ENCODE results near the gene BICDL2. TPM values are rescaled to one million over a fixed set of nuclear protein-coding genes. Genes with fewer than 3 reads are reported as not detected.
"Not testable (repeated sequence)": the region's sequence is repeated elsewhere in the genome, so short reads cannot be mapped to it uniquely, and the experiment has no call there.

The BICDL2 gene
- total and polyA plus RNA-seq, 2 donors: 0.38 to 6.0 TPM

- H3K4me1 ChIP-seq (ENCODE audit: control insufficient read depth in 2 of 2, insufficient read depth in 2 of 2, low read length in 2 of 2): peaks cover 3 to 20% of the 10 kb centered on the region in 2 donors
- DNase-seq (ENCODE audit: low read depth in 6 of 9, low spot score in 9 of 9); H3K4me3 ChIP-seq (ENCODE audit: low read length in 2 of 2); H3K9me3 ChIP-seq (ENCODE audit: control insufficient read depth in 2 of 2, insufficient read depth in 1 of 2, low read length in 1 of 2): not testable (repeated sequence)
- peaks cover 8 to 18% of the 10 kb centered on the region in 2 donors for H3K36me3 ChIP-seq (ENCODE audit: control insufficient read depth in 2 of 2, insufficient read depth in 2 of 2, low read length in 1 of 2)
- H3K27ac ChIP-seq (ENCODE audit: low read depth in 1 of 2, low read length in 1 of 2): peak overlapping the region in 1 of 2 donors; percentile 43
- peaks cover 17 to 37% of the 10 kb centered on the region in 2 donors for H3K27me3 ChIP-seq (ENCODE audit: control insufficient read depth in 2 of 2, insufficient read depth in 1 of 2, low read length in 1 of 2)
- 75% methylated on average over 11 of the region's 12 CpGs for WGBS
Observed at GRCh38 chr16:3052571-3053329, 16.0 kb upstream of the BICDL2 start.

- Histone ChIP-seq H3K27ac (ENCODE audit: low read depth in 1 of 2, low read length in 1 of 2) (no peak overlapping the region), H3K4me3 (ENCODE audit: low read length in 2 of 2) (no peak overlapping the region)
Observed at GRCh38 chr16:3051494-3051893, 14.8 kb upstream of the BICDL2 start.

GRCh38 chr16:3051009-3051408 lies 14.3 kb upstream of the BICDL2 start:
- Histone ChIP-seq H3K36me3 (ENCODE audit: control insufficient read depth in 2 of 2, insufficient read depth in 2 of 2, low read length in 1 of 2) (peaks cover 8 to 14% of the 10 kb centered on the region in 2 donors), H3K9me3 (ENCODE audit: control insufficient read depth in 2 of 2, insufficient read depth in 1 of 2, low read length in 1 of 2) (peaks cover 0 to 4% of the 10 kb centered on the region in 2 donors), H3K4me3 (ENCODE audit: low read length in 2 of 2) (no peak overlapping the region), H3K27me3 (ENCODE audit: control insufficient read depth in 2 of 2, insufficient read depth in 1 of 2, low read length in 1 of 2) (peaks cover 34 to 55% of the 10 kb centered on the region in 2 donors), H3K27ac (ENCODE audit: low read depth in 1 of 2, low read length in 1 of 2) (no peak overlapping the region), H3K4me1 (ENCODE audit: control insufficient read depth in 2 of 2, insufficient read depth in 2 of 2, low read length in 2 of 2) (peaks cover 3 to 20% of the 10 kb centered on the region in 2 donors)
- DNase-seq (ENCODE audit: low read depth in 6 of 9, low spot score in 9 of 9): no peak
- 45% methylated on average over 4 of the region's 4 CpGs for WGBS

More at GRCh38 chr16:3051494-3051893, 14.8 kb upstream of the BICDL2 start:
- Histone ChIP-seq H3K4me1 (ENCODE audit: control insufficient read depth in 2 of 2, insufficient read depth in 2 of 2, low read length in 2 of 2) (peaks cover 3 to 17% of the 10 kb centered on the region in 2 donors), H3K36me3 (ENCODE audit: control insufficient read depth in 2 of 2, insufficient read depth in 2 of 2, low read length in 1 of 2) (peaks cover 8 to 14% of the 10 kb centered on the region in 2 donors), H3K27me3 (ENCODE audit: control insufficient read depth in 2 of 2, insufficient read depth in 1 of 2, low read length in 1 of 2) (peaks cover 29 to 50% of the 10 kb centered on the region in 2 donors), H3K9me3 (ENCODE audit: control insufficient read depth in 2 of 2, insufficient read depth in 1 of 2, low read length in 1 of 2) (peaks cover 0 to 4% of the 10 kb centered on the region in 2 donors)
- DNase-seq (ENCODE audit: low read depth in 6 of 9, low spot score in 9 of 9): no peak
- 85% methylated on average over 9 of the region's 9 CpGs for WGBS

- 86% methylated on average over 5 of the region's 5 CpGs for WGBS
- Histone ChIP-seq H3K27me3 (ENCODE audit: control insufficient read depth in 2 of 2, insufficient read depth in 1 of 2, low read length in 1 of 2) (peaks cover 38 to 60% of the 10 kb centered on the region in 2 donors), H3K4me3 (ENCODE audit: low read length in 2 of 2) (no peak overlapping the region), H3K9me3 (ENCODE audit: control insufficient read depth in 2 of 2, insufficient read depth in 1 of 2, low read length in 1 of 2) (peaks cover 0 to 5% of the 10 kb centered on the region in 2 donors), H3K27ac (ENCODE audit: low read depth in 1 of 2, low read length in 1 of 2) (no peak overlapping the region), H3K4me1 (ENCODE audit: control insufficient read depth in 2 of 2, insufficient read depth in 2 of 2, low read length in 2 of 2) (peaks cover 3 to 22% of the 10 kb centered on the region in 2 donors), H3K36me3 (ENCODE audit: control insufficient read depth in 2 of 2, insufficient read depth in 2 of 2, low read length in 1 of 2) (peaks cover 8 to 11% of the 10 kb centered on the region in 2 donors)
- DNase-seq (ENCODE audit: low read depth in 6 of 9, low spot score in 9 of 9): no peak
Observed at GRCh38 chr16:3050487-3050886, 13.7 kb upstream of the BICDL2 start.

GRCh38 chr16:3049921-3050481 lies 13.3 kb upstream of the BICDL2 start:
- H3K4me1 ChIP-seq (ENCODE audit: control insufficient read depth in 2 of 2, insufficient read depth in 2 of 2, low read length in 2 of 2): peaks cover 3 to 21% of the 10 kb centered on the region in 2 donors
- 88% methylated on average over 26 of the region's 26 CpGs for WGBS
- peaks cover 42 to 65% of the 10 kb centered on the region in 2 donors for H3K27me3 ChIP-seq (ENCODE audit: control insufficient read depth in 2 of 2, insufficient read depth in 1 of 2, low read length in 1 of 2)
- peaks cover 8% of the 10 kb centered on the region in 2 donors for H3K36me3 ChIP-seq (ENCODE audit: control insufficient read depth in 2 of 2, insufficient read depth in 2 of 2, low read length in 1 of 2)
- peaks cover 0 to 9% of the 10 kb centered on the region in 2 donors for H3K9me3 ChIP-seq (ENCODE audit: control insufficient read depth in 2 of 2, insufficient read depth in 1 of 2, low read length in 1 of 2)
- no peak overlapping the region for H3K27ac ChIP-seq (ENCODE audit: low read depth in 1 of 2, low read length in 1 of 2)
- H3K4me3 ChIP-seq (ENCODE audit: low read length in 2 of 2): no peak overlapping the region
- DNase-seq (ENCODE audit: low read depth in 6 of 9, low spot score in 9 of 9): no peak

- Histone ChIP-seq H3K4me3 (ENCODE audit: low read length in 2 of 2) (no peak overlapping the region), H3K4me1 (ENCODE audit: control insufficient read depth in 2 of 2, insufficient read depth in 2 of 2, low read length in 2 of 2) (peaks cover 3 to 14% of the 10 kb centered on the region in 2 donors), H3K27ac (ENCODE audit: low read depth in 1 of 2, low read length in 1 of 2) (no peak overlapping the region), H3K27me3 (ENCODE audit: control insufficient read depth in 2 of 2, insufficient read depth in 1 of 2, low read length in 1 of 2) (peaks cover 61 to 91% of the 10 kb centered on the region in 2 donors), H3K36me3 (ENCODE audit: control insufficient read depth in 2 of 2, insufficient read depth in 2 of 2, low read length in 1 of 2) (no peaks in the 10 kb centered on the region), H3K9me3 (ENCODE audit: control insufficient read depth in 2 of 2, insufficient read depth in 1 of 2, low read length in 1 of 2) (peaks cover 0 to 13% of the 10 kb centered on the region in 2 donors)
- WGBS: 17% methylated on average over 13 of the region's 13 CpGs
- no peak for DNase-seq (ENCODE audit: low read depth in 6 of 9, low spot score in 9 of 9)
Observed at GRCh38 chr16:3047387-3047720, 10.6 kb upstream of the BICDL2 start.

- no peak for DNase-seq (ENCODE audit: low read depth in 6 of 9, low spot score in 9 of 9)
- Histone ChIP-seq H3K4me1 (ENCODE audit: control insufficient read depth in 2 of 2, insufficient read depth in 2 of 2, low read length in 2 of 2) (peaks cover 3 to 14% of the 10 kb centered on the region in 2 donors), H3K4me3 (ENCODE audit: low read length in 2 of 2) (peak overlapping the region in 1 of 2 donors; percentile 15), H3K27me3 (ENCODE audit: control insufficient read depth in 2 of 2, insufficient read depth in 1 of 2, low read length in 1 of 2) (peaks cover 65 to 97% of the 10 kb centered on the region in 2 donors), H3K9me3 (ENCODE audit: control insufficient read depth in 2 of 2, insufficient read depth in 1 of 2, low read length in 1 of 2) (peaks cover 0 to 13% of the 10 kb centered on the region in 2 donors), H3K36me3 (ENCODE audit: control insufficient read depth in 2 of 2, insufficient read depth in 2 of 2, low read length in 1 of 2) (no peaks in the 10 kb centered on the region), H3K27ac (ENCODE audit: low read depth in 1 of 2, low read length in 1 of 2) (no peak overlapping the region)
- 6% methylated on average over 54 of the region's 54 CpGs for WGBS
Observed at GRCh38 chr16:3046641-3047386, 10.1 kb upstream of the BICDL2 start.

GRCh38 chr16:3045758-3046640 lies 9.3 kb upstream of the BICDL2 start, which contains the start of gene MMP25:
TSS of gene MMP25 (plus strand) at chr16:3046561. CDS start at chr16:3046918, 357 bp downstream.
- DNase-seq (ENCODE audit: low read depth in 6 of 9, low spot score in 9 of 9): no peak
- Histone ChIP-seq H3K4me3 (ENCODE audit: low read length in 2 of 2) (peak within 1 kb of the TSS; percentile 10 to 38), H3K9me3 (ENCODE audit: control insufficient read depth in 2 of 2, insufficient read depth in 1 of 2, low read length in 1 of 2) (peaks cover 0 to 13% of the 10 kb centered on the region in 2 donors), H3K27me3 (ENCODE audit: control insufficient read depth in 2 of 2, insufficient read depth in 1 of 2, low read length in 1 of 2) (peaks cover 68 to 100% of the 10 kb centered on the region in 2 donors), H3K4me1 (ENCODE audit: control insufficient read depth in 2 of 2, insufficient read depth in 2 of 2, low read length in 2 of 2) (peaks cover 3 to 14% of the 10 kb centered on the region in 2 donors), H3K36me3 (ENCODE audit: control insufficient read depth in 2 of 2, insufficient read depth in 2 of 2, low read length in 1 of 2) (no peaks in the 10 kb centered on the region), H3K27ac (ENCODE audit: low read depth in 1 of 2, low read length in 1 of 2) (no peak within 1 kb of the TSS)
- WGBS: 1% methylated on average over 86 of the region's 86 CpGs
